ENCODE measurements around the gene CCDC192.
"Not testable (repeated sequence)": the region's sequence is repeated elsewhere in the genome, so short reads cannot be mapped to it uniquely, and the experiment has no call there.

CCDC192 gene

GRCh38 chr5:127813633-127814587 lies 110.7 kb downstream of the CCDC192 start:
- no peak for DNase-seq

GRCh38 chr5:127814588-127814973 lies 111.4 kb downstream of the CCDC192 start:
- no peak for DNase-seq

- DNase-seq, result peak; percentile 22
Measured at GRCh38 chr5:127820910-127821553, 117.8 kb downstream of the CCDC192 start.

- DNase-seq, result no peak
Measured at GRCh38 chr5:127821896-127822295, 118.7 kb downstream of the CCDC192 start.

GRCh38 chr5:127824126-127824525 lies 120.9 kb downstream of the CCDC192 start:
- no peak for DNase-seq

GRCh38 chr5:127826011-127826410 lies 122.8 kb downstream of the CCDC192 start:
- DNase-seq, result no peak

- no peak for DNase-seq
Measured at GRCh38 chr5:127827451-127827850, 124.3 kb downstream of the CCDC192 start.

GRCh38 chr5:127830157-127830556 lies 127.0 kb downstream of the CCDC192 start:
- peak; percentile 81 for DNase-seq

- no peak for DNase-seq
Measured at GRCh38 chr5:127830829-127831598, 127.8 kb downstream of the CCDC192 start.

GRCh38 chr5:127832067-127832466 lies 128.9 kb downstream of the CCDC192 start:
- DNase-seq, result no peak

GRCh38 chr5:127834094-127834531 lies 130.9 kb downstream of the CCDC192 start:
- DNase-seq, result peak; percentile 89

- DNase-seq, result peak; percentile 90
Measured at GRCh38 chr5:127834554-127834953, 131.4 kb downstream of the CCDC192 start.

- DNase-seq, result peak; percentile 67
Measured at GRCh38 chr5:127838661-127839060, 135.5 kb downstream of the CCDC192 start.

GRCh38 chr5:127839072-127839471 lies 135.9 kb downstream of the CCDC192 start:
- no peak for DNase-seq

- DNase-seq, result no peak
Measured at GRCh38 chr5:127839496-127840197, 136.5 kb downstream of the CCDC192 start.

- no peak for DNase-seq
Measured at GRCh38 chr5:127840198-127840524, 137.0 kb downstream of the CCDC192 start.

GRCh38 chr5:127840809-127841208 lies 137.6 kb downstream of the CCDC192 start:
- peak; percentile 27 for DNase-seq

GRCh38 chr5:127844581-127845021 lies 141.4 kb downstream of the CCDC192 start:
- peak; percentile 88 for DNase-seq

GRCh38 chr5:127846884-127847283 lies 143.7 kb downstream of the CCDC192 start:
- DNase-seq, result no peak

GRCh38 chr5:127847641-127848040 lies 144.4 kb downstream of the CCDC192 start:
- not testable (repeated sequence) for DNase-seq

GRCh38 chr5:127848098-127848497 lies 144.9 kb downstream of the CCDC192 start:
- DNase-seq, result no peak

- DNase-seq, result no peak
Measured at GRCh38 chr5:127849408-127849807, 146.2 kb downstream of the CCDC192 start.

- DNase-seq, result no peak
Measured at GRCh38 chr5:127849891-127850290, 146.7 kb downstream of the CCDC192 start.

All from NCI-H69 (cell line).